ENCODE data around the gene SHTN1.

The SHTN1 gene

GRCh38 chr10:116840389-116841075, 164.5 kb downstream of the SHTN1 start:
- DNase-seq (ENCODE audit: low read depth), result no peak
- no peak overlapping the region for H3K4me3 ChIP-seq (ENCODE audit: low read length)
- no peak for TF ChIP-seq CTCF (conservative IDR thresholded peaks at IDR 0.05; ENCODE audit: low read length)

GRCh38 chr10:116838143-116838725, 166.8 kb downstream of the SHTN1 start:
- H3K4me3 ChIP-seq (ENCODE audit: low read length), result no peak overlapping the region
- TF ChIP-seq CTCF (conservative IDR thresholded peaks at IDR 0.05; ENCODE audit: low read length), result no peak
- no peak for DNase-seq (ENCODE audit: low read depth)

GRCh38 chr10:116836902-116837523, 168.0 kb downstream of the SHTN1 start:
- no peak overlapping the region for H3K4me3 ChIP-seq (ENCODE audit: low read length)
- peak; percentile 12; the same call in 1 of the 2 replicates for TF ChIP-seq CTCF (conservative IDR thresholded peaks at IDR 0.05; ENCODE audit: low read length)
- DNase-seq (ENCODE audit: low read depth), result no peak

GRCh38 chr10:116836083-116836482, 168.9 kb downstream of the SHTN1 start:
- DNase-seq (ENCODE audit: low read depth), result no peak
- no peak overlapping the region for H3K4me3 ChIP-seq (ENCODE audit: low read length)
- TF ChIP-seq CTCF (conservative IDR thresholded peaks at IDR 0.05; ENCODE audit: low read length), result no peak

GRCh38 chr10:116835658-116836057, 169.3 kb downstream of the SHTN1 start:
- no peak for DNase-seq (ENCODE audit: low read depth)
- H3K4me3 ChIP-seq (ENCODE audit: low read length), result no peak overlapping the region
- no peak for TF ChIP-seq CTCF (conservative IDR thresholded peaks at IDR 0.05; ENCODE audit: low read length)

GRCh38 chr10:116833986-116834985, 170.7 kb downstream of the SHTN1 start:
- no peak overlapping the region for H3K4me3 ChIP-seq (ENCODE audit: low read length)
- no peak for DNase-seq (ENCODE audit: low read depth)
- TF ChIP-seq CTCF (conservative IDR thresholded peaks at IDR 0.05; ENCODE audit: low read length), result no peak
